ENCODE measurements around the gene TGFBI.

GRCh38 chr5:136067422-136067821 lies 38.6 kb downstream of the TGFBI start:
- TF ChIP-seq CTCF (IDR thresholded peaks at IDR 0.05; ENCODE audit: low read length) (no peak), EZH2 (IDR thresholded peaks at IDR 0.05; ENCODE audit: borderline replicate concordance, low read length) (no peak)

Measured in OCI-LY1 (cell line).